HCT116 (cell line): ENCODE data around the gene SIPA1L3. TPM values are rescaled to one million over a fixed set of nuclear protein-coding genes. Genes with fewer than 3 reads are reported as not detected.

Experiments
- ATAC-seq: fragments of 200-7000 bp; cut with Tn5 transposase; 2 replicates; pipeline ENCODE4 v1.9.1; 2020; ENCODE audit warnings: mild to moderate bottlenecking, moderate library complexity
- BruUV-seq: library from RNA; stranded (reverse); fragments of 400-500 nt; replicated peaks from 2 replicates; lab custom pipeline; 2021; lab: Mats Ljungman, UMichigan
- CTCF ChIA-PET: fragments of 300-600 bp; sonication (Branson Sonifier 250); formaldehyde crosslinking; loops from one replicate; lab custom pipeline; 2021; ENCODE audit warnings: antibody characterized with exemption; lab: Charles Lee
- POLR2A ChIA-PET: fragments of 300-600, 350-600 bp; sonication (Branson Sonifier 250); formaldehyde crosslinking; loops from one replicate; lab custom pipeline; 2021; ENCODE audit warnings: antibody characterized with exemption; lab: Charles Lee
- RAD21 ChIA-PET, 2 experiments: fragments of 300-600 bp; sonication (Branson Sonifier 250); formaldehyde crosslinking; loops; one replicate each; lab custom pipeline; 2023; ENCODE audit warnings: low total read pairs in 2 of 2; ENCODE audit not compliant: uncharacterized antibody in 2 of 2, unreplicated experiment in 2 of 2, low non-redundant PET in 1 of 2; lab: Charles Lee
- DNase-seq: peaks from one replicate; pipeline ENCODE4 v3.0.0-alpha.2; 2010; ENCODE audit warnings: low read depth, low spot score
- H2AFZ ChIP-seq: fragments of 200-600 bp; shearing (Covaris generic), sonication (generic); 2 replicates; pipeline ENCODE4 v1.6.1; 2017; ENCODE audit warnings: low read depth, mixed run types, mixed read lengths, antibody characterized with exemption, low read length; ENCODE audit not compliant: poor library complexity, severe bottlenecking
- H3K27ac ChIP-seq: 2 replicates; pipeline ENCODE4 v1.5.1; 2012; ENCODE audit warnings: low read depth, low read length
- H3K27me3 ChIP-seq: fragments of 200-600 bp; sonication (generic); 2 replicates; pipeline ENCODE4 v1.6.1; 2016; ENCODE audit warnings: mixed run types, low read length, mixed read lengths; ENCODE audit not compliant: insufficient read depth
- H3K36me3 ChIP-seq, 2 experiments: fragments of 200-500 bp in 1 of 2; fragments of 200-600 bp in 1 of 2; sonication (Bioruptor generic) in 1 of 2; sonication (generic) in 1 of 2; 2 replicates each; pipeline versions ENCODE4 v1.5.1 to v1.6.1; 2014 to 2016; ENCODE audit warnings: low read length in 2 of 2, inconsistent platforms in 1 of 2, mixed read lengths in 1 of 2, mixed run types in 1 of 2; ENCODE audit not compliant: insufficient read depth in 2 of 2, control insufficient read depth in 1 of 2
- H3K4me1 ChIP-seq, 2 experiments: fragments of 200-600 bp in 1 of 2; sonication (generic) in 1 of 2; 2 replicates each; pipeline versions ENCODE4 v1.5.1 to v1.6.1; 2012 to 2017; ENCODE audit warnings: low read length in 2 of 2, inconsistent platforms in 1 of 2, mild to moderate bottlenecking in 1 of 2, mixed read lengths in 1 of 2, mixed run types in 1 of 2, moderate library complexity in 1 of 2; ENCODE audit not compliant: insufficient read depth in 2 of 2, control insufficient read depth in 1 of 2
- H3K4me2 ChIP-seq: fragments of 200-600 bp; sonication (generic); 2 replicates; pipeline ENCODE4 v1.6.1; 2017; ENCODE audit warnings: mixed run types, low read length, mixed read lengths
- H3K4me3 ChIP-seq, 2 experiments: fragments of 200-600 bp in 1 of 2; sonication (generic) in 1 of 2; replicated peaks in 1 of 2; 2 replicates each; pipeline ENCODE4 v1.5.1; 2011 to 2016; ENCODE audit warnings: low read length in 2 of 2, control low read depth in 1 of 2, low read depth in 1 of 2, mild to moderate bottlenecking in 1 of 2, mixed read lengths in 1 of 2, mixed run types in 1 of 2
- H3K79me2 ChIP-seq: fragments of 200-600 bp; sonication (generic); 2 replicates; pipeline ENCODE4 v1.6.1; 2017; ENCODE audit warnings: mild to moderate bottlenecking, mixed run types, low read length, moderate library complexity, mixed read lengths; ENCODE audit not compliant: insufficient read depth
- H3K9ac ChIP-seq: fragments of 200-600 bp; sonication (generic); 2 replicates; pipeline ENCODE4 v1.6.1; 2016; ENCODE audit warnings: low read length, mixed read lengths
- H3K9me2 ChIP-seq: fragments of 200-600 bp; sonication (generic), shearing (Covaris generic); 2 replicates; pipeline ENCODE4 v1.6.1; 2017; ENCODE audit warnings: mixed run types, mild to moderate bottlenecking, moderate library complexity; ENCODE audit not compliant: insufficient read depth
- H3K9me3 ChIP-seq, 2 experiments: fragments of 200-500 bp in 1 of 2; fragments of 200-600 bp in 1 of 2; sonication (Bioruptor generic) in 1 of 2; sonication (generic) in 1 of 2; 2 replicates each; pipeline ENCODE4 v1.6.1; 2014 to 2017; ENCODE audit warnings: low read length in 2 of 2, mixed read lengths in 2 of 2, inconsistent platforms in 1 of 2, low read depth in 1 of 2, mild to moderate bottlenecking in 1 of 2, mixed run types in 1 of 2, moderate library complexity in 1 of 2; ENCODE audit not compliant: control insufficient read depth in 1 of 2, insufficient read depth in 1 of 2
- H4K20me1 ChIP-seq: fragments of 200-600 bp; sonication (generic), shearing (Covaris generic); 2 replicates; pipeline ENCODE4 v1.6.1; 2017; ENCODE audit warnings: mixed run types, mild to moderate bottlenecking, moderate library complexity; ENCODE audit not compliant: insufficient read depth
- CBX3 ChIP-seq: IDR thresholded peaks from 2 replicates; pipeline ENCODE4 v1.6.1; 2012; ENCODE audit warnings: low read depth
- CTCF ChIP-seq, 3 experiments: fragments of 200-600 bp in 1 of 3; sonication (generic) in 1 of 3; IDR thresholded peaks in 2 of 3; conservative IDR thresholded peaks in 1 of 3; 2 replicates each; pipeline ENCODE4 v1.5.1; 2012 to 2017; ENCODE audit warnings: low read depth in 2 of 3, low read length in 2 of 3, antibody characterized with exemption in 1 of 3, borderline replicate concordance in 1 of 3, control low read depth in 1 of 3, mild to moderate bottlenecking in 1 of 3, mixed read lengths in 1 of 3, mixed run types in 1 of 3, moderate library complexity in 1 of 3; ENCODE audit not compliant: insufficient read depth in 1 of 3
- EZH2 ChIP-seq: fragments of 200-600 bp; sonication (generic); IDR thresholded peaks from 2 replicates; pipeline ENCODE4 v1.6.1; 2017; ENCODE audit warnings: antibody characterized with exemption, mixed run types
- MAX ChIP-seq: IDR thresholded peaks from 2 replicates; pipeline ENCODE4 v1.6.1; 2012
- POLR2AphosphoS5 ChIP-seq: IDR thresholded peaks from 2 replicates; pipeline ENCODE4 v1.6.1; 2011; ENCODE audit warnings: mild to moderate bottlenecking, low read depth, low read length, moderate library complexity
- RAD21 ChIP-seq: IDR thresholded peaks from 2 replicates; pipeline ENCODE4 v1.6.1; 2012; ENCODE audit warnings: low read depth, mild to moderate bottlenecking
- REST ChIP-seq: IDR thresholded peaks from 2 replicates; pipeline ENCODE4 v1.6.1; 2012; ENCODE audit warnings: low read depth
- SP1 ChIP-seq: IDR thresholded peaks from 2 replicates; pipeline ENCODE4 v1.6.1; 2012; ENCODE audit warnings: low read depth
- YY1 ChIP-seq: IDR thresholded peaks from 2 replicates; pipeline ENCODE4 v1.6.1; 2011; ENCODE audit warnings: low read length, low read depth, moderate library complexity, mild to moderate bottlenecking; ENCODE audit not compliant: insufficient replicate concordance; ENCODE audit errors: extremely low read depth
- ZBTB33 ChIP-seq: IDR thresholded peaks from 2 replicates; pipeline ENCODE4 v1.6.1; 2011; ENCODE audit warnings: mild to moderate bottlenecking, low read length, moderate library complexity; ENCODE audit not compliant: insufficient replicate concordance; ENCODE audit errors: extremely low read depth
- intact Hi-C: fragments of 100-400 bp; cut with micrococcal nuclease; formaldehyde crosslinking; loops from 2 replicates; pipeline ENCODE4 v1.10.0; 2022
- total RNA-seq: library from RNA; stranded (reverse); gene quantifications from one replicate; pipeline ENCODE4 v1.2.1, GENCODE V29; 2021; ENCODE audit not compliant: unreplicated experiment

The SIPA1L3 gene
- total RNA-seq, 1 experiment from 2014 or later, result 41.8 TPM

- ATAC-seq (peak; percentile 76), DNase-seq (no peak)
- POLR2A ChIA-PET, result no interaction called here
- H3K4me3 ChIP-seq, result peak overlapping the region in 1 of 2 experiments; percentile 31; a peak in 1 of 4 replicates
- H3K27me3 ChIP-seq, result no peaks in the 10 kb centered on the region
- peaks cover 48 to 71% of the 10 kb centered on the region in 2 experiments for H3K4me1 ChIP-seq
- no peaks in the 10 kb centered on the region for H3K9me3 ChIP-seq
- CTCF ChIA-PET, result no interaction called here
- no peaks in the 10 kb centered on the region for H3K9me2 ChIP-seq
- H3K36me3 ChIP-seq, result no peaks in the 10 kb centered on the region
- TF ChIP-seq CTCF (IDR thresholded peaks at IDR 0.05 in 2 of 3, conservative IDR thresholded peaks at IDR 0.05 in 1 of 3; ENCODE audit: borderline replicate concordance in 1 of 3, insufficient read depth in 1 of 3, low read depth in 2 of 3, low read length in 2 of 3) (no peak), YY1 (no peak), SP1 (peak; percentile 32; the same call in 1 of the 2 replicates), RAD21 (no peak), POLR2AphosphoS5 (0 out of 2 replicates have a peak, but pooled peaks have one; percentile 30), EZH2 (no peak), MAX (peak; percentile 55), REST (no peak), ZBTB33 (no peak), CBX3 (no peak)
- RAD21 ChIA-PET, result no interaction called here
- peak overlapping the region; percentile 77 for H3K4me2 ChIP-seq
- no peaks in the 10 kb centered on the region for H4K20me1 ChIP-seq
- BruUV-seq, result no TSS peak
- intact Hi-C loops, result loop anchor here (10.0 kb wide), 1 partner anchor 45 kb away; no protein-coding TSS in a partner anchor
- H3K79me2 ChIP-seq, result peaks cover 78% of the 10 kb centered on the region
- H3K9ac ChIP-seq, result peak overlapping the region; percentile 45
- H2AFZ ChIP-seq, result no peak overlapping the region
- peak overlapping the region; percentile 65 for H3K27ac ChIP-seq
Observed at GRCh38 chr19:37979547-37980082, 72.6 kb downstream of the SIPA1L3 start.
